Stimulated activated naive CD8-positive, alpha-beta T cell treated with anti-CD3 and anti-CD28 coated beads, Interleukin-15, amount 100 ng/mL, for 72 hours (primary cell): ENCODE measurements around the gene NUCB1.
"Not testable (repeated sequence)": the region's sequence is repeated elsewhere in the genome, so short reads cannot be mapped to it uniquely, and the experiment has no call there.

Experiments
- ATAC-seq: fragments of 150-1000 bp; cut with Tn5 transposase; 2 replicates; pipeline ENCODE4 v1.10.0; 2021; ENCODE audit warnings: mild to moderate bottlenecking, moderate library complexity
- DNase-seq, 2 donors: peaks; one replicate each; pipeline ENCODE4 v3.0.0; 2021 to 2022
- H3K27ac Mint-ChIP-seq, 2 donors: one replicate each; pipeline ENCODE4 v1.8.0; 2022; ENCODE audit warnings: mild to moderate bottlenecking in 2 of 2, mixed read lengths in 2 of 2, moderate library complexity in 2 of 2
- H3K27me3 Mint-ChIP-seq: one replicate; pipeline ENCODE4 v1.8.0; 2022; ENCODE audit warnings: mixed read lengths
- H3K4me1 Mint-ChIP-seq: one replicate; pipeline ENCODE4 v1.8.0; 2022; ENCODE audit warnings: mild to moderate bottlenecking, mixed read lengths
- H3K4me3 Mint-ChIP-seq, 2 donors: one replicate each; pipeline ENCODE4 v1.8.0; 2022; ENCODE audit warnings: mild to moderate bottlenecking in 2 of 2, mixed read lengths in 2 of 2, moderate library complexity in 1 of 2
- H3K9me3 Mint-ChIP-seq, 2 donors: one replicate each; pipeline ENCODE4 v1.8.0; 2022; ENCODE audit warnings: mixed read lengths in 2 of 2

The NUCB1 gene

DNA sequence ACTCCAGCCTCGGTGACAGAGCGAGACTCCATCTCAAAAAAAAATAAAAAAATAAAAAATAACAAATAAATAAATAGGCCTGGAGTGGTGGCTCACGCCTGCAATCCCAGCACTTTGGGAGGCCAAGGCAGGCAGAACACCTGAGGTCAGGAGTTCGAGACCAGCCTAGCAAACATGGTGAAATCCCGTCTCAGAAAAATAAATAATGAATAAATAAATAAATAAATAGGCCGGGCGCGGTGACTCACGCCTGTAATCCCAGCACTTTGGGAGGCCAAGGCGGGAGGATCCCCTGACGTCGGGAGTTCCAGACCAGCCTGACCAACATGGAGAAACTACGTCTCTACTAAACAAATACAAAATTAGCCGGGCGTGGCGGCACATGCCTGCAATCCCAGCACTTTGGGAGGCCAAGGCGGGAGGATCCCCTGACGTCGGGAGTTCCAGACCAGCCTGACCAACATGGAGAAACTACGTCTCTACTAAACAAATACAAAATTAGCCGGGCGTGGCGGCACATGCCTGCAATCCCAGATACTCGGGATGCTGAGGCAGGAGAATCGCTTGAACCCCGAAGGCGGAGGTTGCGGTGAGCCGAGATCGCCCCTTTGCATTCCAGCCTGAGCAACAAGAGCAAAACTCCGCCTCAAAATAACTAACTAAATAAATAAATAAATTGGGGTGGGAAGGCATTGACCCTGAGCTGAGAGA is 28.5 kb upstream of the NUCB1 start:
- peak overlapping the region; percentile 96 for H3K4me3 Mint-ChIP-seq
- not testable (repeated sequence) for H3K9me3 Mint-ChIP-seq, H3K27me3 Mint-ChIP-seq, DNase-seq, ATAC-seq
- peak overlapping the region; percentile 100 for H3K27ac Mint-ChIP-seq
- peaks cover 54% of the 10 kb centered on the region for H3K4me1 Mint-ChIP-seq

DNA sequence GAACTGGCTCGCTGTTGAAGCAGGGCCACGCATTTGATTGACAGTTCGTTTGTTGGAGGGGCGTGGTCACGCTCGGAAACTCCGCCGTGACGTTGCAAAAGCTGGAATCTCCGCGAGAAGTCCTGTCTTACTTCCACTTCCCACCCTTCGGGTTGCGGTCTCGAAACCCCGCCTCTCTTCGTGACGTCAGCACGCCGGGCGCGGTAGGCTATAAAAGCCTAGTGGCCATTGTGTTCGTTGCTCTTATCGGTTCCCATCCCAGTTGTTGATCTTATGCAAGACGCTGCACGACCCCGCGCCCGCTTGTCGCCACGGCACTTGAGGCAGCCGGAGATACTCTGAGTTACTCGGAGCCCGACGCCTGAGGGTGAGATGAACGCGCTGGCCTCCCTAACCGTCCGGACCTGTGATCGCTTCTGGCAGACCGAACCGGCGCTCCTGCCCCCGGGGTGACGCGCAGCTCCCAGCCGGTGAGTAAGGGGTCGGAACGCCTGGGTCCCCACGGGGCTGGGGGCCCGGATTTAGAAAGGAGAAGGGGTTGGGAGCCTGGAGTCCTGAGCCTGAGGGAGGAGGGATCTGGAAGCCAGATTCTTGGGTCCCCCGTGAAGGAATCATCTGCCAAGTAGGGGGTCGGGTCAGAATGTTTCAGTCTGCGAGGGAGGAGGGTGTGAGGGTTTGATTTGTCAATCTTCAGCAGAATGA is 27.8 kb upstream of the NUCB1 start, which contains the start of gene PPP1R15A:
Gene PPP1R15A, plus strand, starts transcription at position 240 of the 702 bp plus-strand sequence. CDS start 813 bp downstream, outside the sequence.
- peak within 1 kb of the TSS; percentile 100 for H3K27ac Mint-ChIP-seq
- ATAC-seq = peak; percentile 45

DNA sequence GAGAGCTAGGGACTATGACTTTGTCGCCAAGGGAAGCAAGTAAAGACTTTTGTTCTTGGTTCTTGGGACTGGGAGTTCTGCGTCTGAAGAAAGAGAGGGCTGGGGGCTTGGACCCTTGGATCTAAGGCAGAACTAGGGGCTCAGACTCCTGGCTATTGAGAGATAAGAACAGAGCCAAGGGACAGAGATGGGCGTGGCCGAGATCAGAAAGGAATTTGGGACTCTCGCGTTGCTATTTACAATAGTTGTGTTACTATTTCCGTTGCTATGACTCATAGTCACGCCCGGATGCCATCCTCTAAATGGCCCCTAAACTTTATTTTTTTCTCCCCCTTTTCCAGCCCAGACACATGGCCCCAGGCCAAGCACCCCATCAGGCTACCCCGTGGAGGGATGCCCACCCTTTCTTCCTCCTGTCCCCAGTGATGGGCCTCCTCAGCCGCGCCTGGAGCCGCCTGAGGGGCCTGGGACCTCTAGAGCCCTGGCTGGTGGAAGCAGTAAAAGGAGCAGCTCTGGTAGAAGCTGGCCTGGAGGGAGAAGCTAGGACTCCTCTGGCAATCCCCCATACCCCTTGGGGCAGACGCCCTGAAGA is 27.1 kb upstream of the NUCB1 start:
- H3K27ac Mint-ChIP-seq = peak overlapping the region; percentile 100

More for the DNA sequence above, 27.8 kb upstream of the NUCB1 start, which contains the start of gene PPP1R15A:
- DNase-seq = peak; percentile 99 to 100
- Mint-ChIP-seq H3K27me3 (no peaks in the 10 kb centered on the region), H3K9me3 (no peaks in the 10 kb centered on the region), H3K4me3 (peak within 1 kb of the TSS; percentile 96), H3K4me1 (peaks cover 53% of the 10 kb centered on the region)

DNA sequence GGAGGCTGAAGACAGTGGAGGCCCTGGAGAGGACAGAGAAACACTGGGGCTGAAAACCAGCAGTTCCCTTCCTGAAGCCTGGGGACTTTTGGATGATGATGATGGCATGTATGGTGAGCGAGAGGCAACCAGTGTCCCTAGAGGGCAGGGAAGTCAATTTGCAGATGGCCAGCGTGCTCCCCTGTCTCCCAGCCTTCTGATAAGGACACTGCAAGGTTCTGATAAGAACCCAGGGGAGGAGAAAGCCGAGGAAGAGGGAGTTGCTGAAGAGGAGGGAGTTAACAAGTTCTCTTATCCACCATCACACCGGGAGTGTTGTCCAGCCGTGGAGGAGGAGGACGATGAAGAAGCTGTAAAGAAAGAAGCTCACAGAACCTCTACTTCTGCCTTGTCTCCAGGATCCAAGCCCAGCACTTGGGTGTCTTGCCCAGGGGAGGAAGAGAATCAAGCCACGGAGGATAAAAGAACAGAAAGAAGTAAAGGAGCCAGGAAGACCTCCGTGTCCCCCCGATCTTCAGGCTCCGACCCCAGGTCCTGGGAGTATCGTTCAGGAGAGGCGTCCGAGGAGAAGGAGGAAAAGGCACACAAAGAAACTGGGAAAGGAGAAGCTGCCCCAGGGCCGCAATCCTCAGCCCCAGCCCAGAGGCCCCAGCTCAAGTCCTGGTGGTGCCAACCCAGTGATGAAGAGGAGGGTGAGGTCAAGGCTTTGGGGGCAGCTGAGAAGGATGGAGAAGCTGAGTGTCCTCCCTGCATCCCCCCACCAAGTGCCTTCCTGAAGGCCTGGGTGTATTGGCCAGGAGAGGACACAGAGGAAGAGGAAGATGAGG is 26.4 kb upstream of the NUCB1 start:
- no peaks in the 10 kb centered on the region for H3K9me3 Mint-ChIP-seq
- no peaks in the 10 kb centered on the region for H3K27me3 Mint-ChIP-seq
- H3K4me1 Mint-ChIP-seq = peaks cover 57% of the 10 kb centered on the region
- no peak for ATAC-seq
- DNase-seq = peak in 1 of 2 donors; percentile 55
- H3K4me3 Mint-ChIP-seq = peak overlapping the region; percentile 96
- peak overlapping the region; percentile 100 for H3K27ac Mint-ChIP-seq

More for the DNA sequence above, 27.1 kb upstream of the NUCB1 start:
- peak; percentile 53 for ATAC-seq
- Mint-ChIP-seq H3K9me3 (no peaks in the 10 kb centered on the region), H3K4me3 (peak overlapping the region; percentile 96), H3K27me3 (no peaks in the 10 kb centered on the region), H3K4me1 (peaks cover 57% of the 10 kb centered on the region)
- peak; percentile 74 to 87 for DNase-seq

DNA sequence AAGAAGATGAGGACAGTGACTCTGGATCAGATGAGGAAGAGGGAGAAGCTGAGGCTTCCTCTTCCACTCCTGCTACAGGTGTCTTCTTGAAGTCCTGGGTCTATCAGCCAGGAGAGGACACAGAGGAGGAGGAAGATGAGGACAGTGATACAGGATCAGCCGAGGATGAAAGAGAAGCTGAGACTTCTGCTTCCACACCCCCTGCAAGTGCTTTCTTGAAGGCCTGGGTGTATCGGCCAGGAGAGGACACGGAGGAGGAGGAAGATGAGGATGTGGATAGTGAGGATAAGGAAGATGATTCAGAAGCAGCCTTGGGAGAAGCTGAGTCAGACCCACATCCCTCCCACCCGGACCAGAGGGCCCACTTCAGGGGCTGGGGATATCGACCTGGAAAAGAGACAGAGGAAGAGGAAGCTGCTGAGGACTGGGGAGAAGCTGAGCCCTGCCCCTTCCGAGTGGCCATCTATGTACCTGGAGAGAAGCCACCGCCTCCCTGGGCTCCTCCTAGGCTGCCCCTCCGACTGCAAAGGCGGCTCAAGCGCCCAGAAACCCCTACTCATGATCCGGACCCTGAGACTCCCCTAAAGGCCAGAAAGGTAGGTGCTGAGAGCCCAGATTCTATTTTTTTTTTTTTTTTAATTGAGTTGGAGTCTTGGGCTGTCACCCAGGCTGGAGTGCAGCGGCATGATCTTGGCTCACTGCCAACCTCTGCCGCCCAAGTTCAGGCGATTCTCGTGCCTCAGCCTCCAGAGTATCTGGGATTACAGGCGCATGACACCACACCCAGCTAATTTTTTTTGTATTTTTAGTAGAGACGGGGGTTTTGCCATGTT is 25.6 kb upstream of the NUCB1 start:
- peaks cover 56% of the 10 kb centered on the region for H3K4me1 Mint-ChIP-seq
- ATAC-seq (peak; percentile 3), DNase-seq (peak in 1 of 2 donors; percentile 62)
- no peaks in the 10 kb centered on the region for H3K27me3 Mint-ChIP-seq
- no peaks in the 10 kb centered on the region for H3K9me3 Mint-ChIP-seq
- peak overlapping the region; percentile 100 for H3K27ac Mint-ChIP-seq
- H3K4me3 Mint-ChIP-seq = peak overlapping the region; percentile 96

DNA sequence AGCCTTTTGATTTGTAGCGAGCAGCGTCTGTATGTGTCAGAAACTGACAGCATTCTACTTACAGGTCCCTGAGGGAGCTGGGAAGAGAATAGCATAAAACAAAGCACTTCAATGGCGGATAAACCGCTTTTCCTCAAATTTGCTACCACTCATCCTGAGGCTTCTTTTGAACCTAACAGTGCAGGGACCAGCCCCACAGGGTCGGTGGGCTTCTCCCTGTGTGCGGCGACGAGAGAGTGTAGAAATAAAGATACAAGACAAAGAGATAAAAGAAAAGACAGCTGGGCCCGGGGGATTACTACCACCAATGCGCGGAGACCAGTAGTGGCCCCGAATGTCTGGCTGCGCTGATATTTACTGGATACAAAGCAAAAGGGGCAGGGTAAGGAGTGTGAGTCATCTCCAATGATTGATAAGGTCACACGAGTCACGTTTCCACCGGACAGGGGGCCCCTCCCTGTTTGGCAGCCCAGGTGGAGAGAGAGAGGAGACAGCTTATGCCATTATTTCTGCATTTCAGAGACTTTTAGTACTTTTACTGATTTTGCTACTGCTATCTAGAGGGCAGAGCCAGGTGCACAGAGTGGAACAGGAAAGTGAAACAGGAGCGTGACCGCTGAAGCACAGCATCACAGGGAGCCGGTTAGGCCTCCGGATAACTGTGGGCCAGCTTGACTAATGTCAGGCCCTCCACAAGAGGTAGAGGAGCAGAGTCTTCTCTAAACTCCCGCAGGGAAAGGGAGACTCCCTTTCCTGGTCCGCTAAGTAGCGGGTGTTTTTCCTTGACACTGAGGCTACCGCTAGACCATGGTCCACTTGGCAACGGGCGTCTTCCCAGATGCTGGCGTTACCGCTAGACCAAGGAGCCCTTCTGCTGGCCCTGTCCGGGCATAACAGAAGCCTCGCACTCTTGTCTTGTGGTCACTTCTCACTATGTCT is 23.8 kb upstream of the NUCB1 start:
- not testable (repeated sequence) for H3K27me3 Mint-ChIP-seq, ATAC-seq, H3K9me3 Mint-ChIP-seq
- DNase-seq = peak; percentile 66 to 69
- H3K27ac Mint-ChIP-seq = peak overlapping the region; percentile 100
- H3K4me3 Mint-ChIP-seq = peak overlapping the region; percentile 96
- peaks cover 56% of the 10 kb centered on the region for H3K4me1 Mint-ChIP-seq

DNA sequence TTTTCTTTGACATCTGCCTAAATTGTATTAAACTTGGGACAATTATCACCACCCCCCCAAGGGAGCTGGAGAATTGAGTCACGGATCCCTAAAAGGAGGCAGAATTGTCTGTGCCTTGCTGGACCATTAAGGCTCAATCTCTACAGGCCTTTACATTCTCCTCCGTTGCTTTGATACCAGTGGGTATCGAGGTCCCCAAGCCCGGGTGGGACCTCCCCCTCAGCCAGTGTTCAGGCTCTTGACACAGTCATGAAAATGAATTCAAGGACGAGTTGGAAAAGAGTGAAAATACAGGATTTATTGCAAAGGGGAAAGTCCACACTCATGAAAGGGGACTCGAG is 22.3 kb upstream of the NUCB1 start:
- Mint-ChIP-seq H3K9me3 (no peaks in the 10 kb centered on the region), H3K27ac (peak overlapping the region; percentile 63 to 95), H3K27me3 (no peaks in the 10 kb centered on the region), H3K4me1 (peaks cover 52% of the 10 kb centered on the region), H3K4me3 (peak overlapping the region; percentile 34 to 45)
- no peak for DNase-seq
- no peak for ATAC-seq

DNA sequence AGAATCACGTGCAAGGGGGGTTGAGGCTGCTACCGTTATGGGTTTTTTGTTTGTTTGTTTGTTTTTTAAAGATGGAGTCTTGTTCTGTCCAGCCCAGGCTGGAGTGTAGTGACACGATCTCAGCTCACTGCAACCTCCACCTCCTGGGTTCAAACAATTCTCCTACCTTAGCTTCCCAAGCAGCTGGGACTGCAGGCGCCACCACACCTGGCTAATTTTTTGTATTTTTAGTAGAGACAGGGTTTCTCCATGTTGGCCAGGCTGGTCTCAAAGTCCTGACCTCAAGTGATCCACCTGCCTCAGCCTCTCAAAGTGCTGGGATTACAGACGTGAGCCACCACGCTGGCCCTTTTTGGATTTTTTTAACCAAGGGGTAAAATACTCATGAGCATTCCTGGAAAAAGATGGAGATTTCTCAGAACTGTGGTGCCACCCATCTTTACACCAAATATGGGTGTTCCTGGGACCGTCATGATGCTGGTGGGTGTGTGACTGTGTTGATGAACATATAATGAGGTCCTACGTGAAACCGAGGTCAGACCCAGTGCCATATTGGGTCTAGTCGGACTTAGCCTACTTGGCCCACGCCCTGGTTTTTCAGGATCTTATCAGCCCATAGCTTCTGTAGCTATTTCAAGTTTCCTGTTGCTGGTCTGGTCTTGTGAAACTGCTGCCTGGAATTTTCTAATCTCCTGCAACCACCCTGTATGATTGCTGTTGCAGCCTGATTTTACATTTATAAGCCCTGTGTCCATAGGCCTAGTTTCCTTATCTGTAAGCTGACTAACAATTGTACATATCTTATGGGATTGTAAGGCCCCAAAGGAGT is 21.7 kb upstream of the NUCB1 start:
- Mint-ChIP-seq H3K27ac (peak overlapping the region; percentile 63 to 95), H3K9me3 (no peaks in the 10 kb centered on the region), H3K4me1 (peaks cover 49% of the 10 kb centered on the region), H3K4me3 (peak overlapping the region; percentile 34 to 36), H3K27me3 (no peaks in the 10 kb centered on the region)
- peak in 1 of 2 donors; percentile 47 for DNase-seq
- ATAC-seq = no peak

DNA sequence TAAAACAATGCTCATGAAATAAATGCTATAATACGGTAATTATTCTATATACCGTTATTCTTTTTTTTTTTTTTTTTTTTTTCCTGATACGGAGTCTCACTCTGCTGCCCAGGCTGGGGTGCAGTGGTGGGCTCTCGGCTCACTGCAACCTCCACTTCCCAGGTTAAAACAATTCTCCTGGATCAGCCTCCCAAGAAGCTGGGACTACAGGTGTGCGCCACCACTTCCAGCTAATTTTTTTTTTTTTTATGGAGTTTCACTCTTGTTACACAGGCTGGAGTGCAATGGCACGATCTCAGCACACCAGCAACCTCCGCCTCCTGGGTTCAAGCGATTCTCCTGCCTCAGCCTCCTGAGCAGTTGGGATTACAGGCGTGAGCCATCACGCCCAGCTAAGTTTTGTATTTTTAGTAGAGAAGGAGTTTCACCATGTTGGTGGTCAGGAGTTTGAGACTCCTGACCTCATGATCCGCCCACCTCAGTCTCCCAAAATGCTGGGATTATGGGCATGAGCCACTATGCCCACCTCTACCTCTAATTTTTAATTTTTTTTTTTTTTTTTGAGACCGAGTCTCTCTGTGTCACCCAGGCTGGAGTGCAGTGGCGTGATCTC is 21.0 kb upstream of the NUCB1 start:
- peak overlapping the region in 1 of 2 donors; percentile 95 for H3K27ac Mint-ChIP-seq
- H3K4me1 Mint-ChIP-seq = peaks cover 42% of the 10 kb centered on the region
- DNase-seq (no peak), ATAC-seq (no peak)
- H3K27me3 Mint-ChIP-seq = no peaks in the 10 kb centered on the region
- no peaks in the 10 kb centered on the region for H3K9me3 Mint-ChIP-seq
- H3K4me3 Mint-ChIP-seq = no peak overlapping the region

DNA sequence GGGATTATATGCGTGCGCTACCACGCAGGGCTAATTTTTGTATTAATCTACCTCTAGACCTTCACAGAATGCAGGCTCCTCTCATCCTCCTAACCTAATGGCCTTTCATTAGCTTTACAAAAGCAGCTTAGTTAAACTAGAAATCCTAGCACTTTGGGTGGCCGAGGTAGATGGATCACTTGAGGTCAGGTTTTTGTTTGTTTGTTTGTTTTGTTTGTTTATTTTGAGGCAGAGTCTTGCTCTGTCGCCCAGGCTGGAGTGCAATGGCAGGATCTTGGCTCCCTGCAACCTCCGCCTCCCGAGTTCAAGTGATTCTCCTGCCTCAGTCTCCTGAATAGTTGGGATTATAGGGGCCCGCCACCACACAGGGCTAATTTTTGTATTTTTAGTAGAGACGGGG is 20.4 kb upstream of the NUCB1 start:
- not testable (repeated sequence) for H3K27me3 Mint-ChIP-seq, DNase-seq, H3K9me3 Mint-ChIP-seq, H3K4me3 Mint-ChIP-seq, ATAC-seq
- Mint-ChIP-seq H3K4me1 (peaks cover 36% of the 10 kb centered on the region), H3K27ac (peak overlapping the region in 1 of 2 donors; percentile 34)

DNA sequence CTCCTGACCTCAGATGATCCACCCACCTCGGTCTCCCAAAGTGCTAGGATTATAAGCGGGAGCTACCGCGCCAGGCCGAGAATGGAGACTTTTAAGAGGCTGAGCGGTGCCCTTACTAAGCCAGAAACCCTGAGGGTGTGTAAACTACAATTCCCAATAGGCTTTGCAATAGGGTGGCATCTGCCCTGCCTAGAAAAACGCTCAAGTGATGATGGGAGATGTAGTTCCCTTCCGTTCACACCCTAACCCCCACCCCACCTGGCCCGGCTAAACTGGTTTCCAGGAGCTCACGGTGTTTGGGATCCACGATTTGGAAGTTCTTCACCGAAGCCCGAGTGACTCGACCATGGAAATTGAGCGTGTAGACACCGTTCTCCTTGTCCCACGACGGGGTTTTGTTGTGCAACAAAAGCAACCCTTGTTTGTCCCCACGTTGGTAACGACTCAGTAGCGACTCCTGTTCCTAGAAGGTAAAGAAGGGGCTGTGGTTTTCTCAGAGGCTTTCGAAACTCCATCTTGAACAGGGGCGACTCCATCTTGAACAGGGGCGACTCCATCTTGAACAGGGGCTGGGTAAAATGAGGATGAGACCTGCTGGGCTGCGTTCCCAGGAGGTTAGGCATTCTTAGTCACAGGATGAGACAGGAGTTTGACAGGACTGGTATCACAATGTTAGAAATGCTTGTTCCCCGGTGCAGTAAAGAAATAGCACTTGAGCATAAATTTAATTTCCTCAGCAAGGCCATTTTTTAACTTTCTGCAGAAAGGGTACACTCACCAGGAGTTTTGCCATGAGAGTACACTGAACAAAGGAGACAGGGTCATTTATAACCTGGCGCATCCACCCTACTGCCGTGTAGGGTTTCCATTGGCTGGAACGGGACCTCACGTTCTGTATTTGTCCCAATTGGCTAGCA is 18.1 kb upstream of the NUCB1 start:
- Mint-ChIP-seq H3K27me3 (no peaks in the 10 kb centered on the region), H3K27ac (no peak overlapping the region), H3K4me1 (peaks cover 17% of the 10 kb centered on the region), H3K9me3 (no peaks in the 10 kb centered on the region), H3K4me3 (no peak overlapping the region)
- DNase-seq (peak in 1 of 2 donors; percentile 32), ATAC-seq (peak; percentile 70)

DNA sequence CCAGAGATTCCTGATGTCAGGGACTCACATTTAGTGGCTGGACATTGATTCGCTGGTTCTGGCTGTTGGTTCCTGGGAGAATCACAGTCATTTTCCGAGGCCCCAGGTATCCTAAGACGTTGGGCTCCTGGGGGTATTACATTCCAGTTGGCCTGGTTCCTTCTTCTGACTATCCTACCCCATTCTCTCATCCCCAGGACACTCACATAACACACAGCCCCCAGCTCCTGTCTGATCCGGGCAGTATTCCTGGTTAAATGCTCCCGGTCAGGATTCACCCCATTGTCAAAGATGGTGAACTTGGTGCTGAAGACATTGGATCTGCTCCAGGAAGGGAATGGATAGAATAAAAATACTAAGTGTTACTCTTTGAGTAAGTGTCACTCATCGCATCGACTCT is 16.4 kb upstream of the NUCB1 start:
- no peak for ATAC-seq
- H3K4me3 Mint-ChIP-seq = no peak overlapping the region

More for the DNA sequence above, 16.4 kb upstream of the NUCB1 start:
- DNase-seq = no peak
- Mint-ChIP-seq H3K27ac (peak overlapping the region in 1 of 2 donors; percentile 65), H3K4me1 (peaks cover 2% of the 10 kb centered on the region), H3K27me3 (no peaks in the 10 kb centered on the region), H3K9me3 (no peaks in the 10 kb centered on the region)
